GM21576 (cell line): ENCODE results near the gene LRP6.
A peak's percentile ranks its signal among the peaks of the same experiment; 100 is the strongest.
"Not testable (repeated sequence)": the region's sequence is repeated elsewhere in the genome, so short reads cannot be mapped to it uniquely, and the experiment has no call there.

ENCODE experiments used
- ATAC-seq: cut with Tn5 transposase; IDR thresholded peaks from one replicate; pipeline ENCODE4 v1.9.1; 2021; ENCODE audit warnings: mild to moderate bottlenecking, moderate library complexity; ENCODE audit not compliant: unreplicated experiment

Gene LRP6

GRCh38 chr12:12185414-12185813, 81.4 kb downstream of the LRP6 start:
- no peak for ATAC-seq

GRCh38 chr12:12182703-12183365, 84.0 kb downstream of the LRP6 start:
- ATAC-seq: no peak

GRCh38 chr12:12181511-12181910, 85.3 kb downstream of the LRP6 start:
- no peak for ATAC-seq

- no peak for ATAC-seq
Measured at GRCh38 chr12:12180575-12180974, 86.3 kb downstream of the LRP6 start.

GRCh38 chr12:12180136-12180535, 86.7 kb downstream of the LRP6 start:
- no peak for ATAC-seq

GRCh38 chr12:12178559-12178958, 88.3 kb downstream of the LRP6 start:
- ATAC-seq: no peak

- no peak for ATAC-seq
Measured at GRCh38 chr12:12176402-12176801, 90.4 kb downstream of the LRP6 start.

GRCh38 chr12:12171991-12172511, 94.8 kb downstream of the LRP6 start:
- peak; percentile 61 for ATAC-seq

GRCh38 chr12:12167847-12168246, 99.0 kb downstream of the LRP6 start:
- ATAC-seq: no peak

- ATAC-seq: no peak
Measured at GRCh38 chr12:12166751-12167150, 100.1 kb downstream of the LRP6 start.

- no peak for ATAC-seq
Measured at GRCh38 chr12:12159988-12160387, 106.9 kb downstream of the LRP6 start.

GRCh38 chr12:12158858-12159257, 108.0 kb downstream of the LRP6 start:
- no peak for ATAC-seq

GRCh38 chr12:12157424-12157823, 109.4 kb downstream of the LRP6 start:
- ATAC-seq: no peak

GRCh38 chr12:12156828-12157227, 110.0 kb downstream of the LRP6 start:
- no peak for ATAC-seq

GRCh38 chr12:12156116-12156515, 110.7 kb downstream of the LRP6 start:
- ATAC-seq: no peak

- no peak for ATAC-seq
Measured at GRCh38 chr12:12153596-12153995, 113.2 kb downstream of the LRP6 start.

GRCh38 chr12:12147111-12147510, 119.7 kb downstream of the LRP6 start:
- no peak for ATAC-seq

- ATAC-seq: not testable (repeated sequence)
Measured at GRCh38 chr12:12144531-12144930, 122.3 kb downstream of the LRP6 start.

- no peak for ATAC-seq
Measured at GRCh38 chr12:12141000-12141399, 125.8 kb downstream of the LRP6 start.

- no peak for ATAC-seq
Measured at GRCh38 chr12:12138203-12139154, 128.4 kb downstream of the LRP6 start.

GRCh38 chr12:12133785-12134184, 133.1 kb downstream of the LRP6 start:
- no peak for ATAC-seq

- no peak for ATAC-seq
Measured at GRCh38 chr12:12133259-12133658, 133.6 kb downstream of the LRP6 start.
